ENCODE results near the gene MAD1L1. TPM values are rescaled to one million over a fixed set of nuclear protein-coding genes. Genes with fewer than 3 reads are reported as not detected.

MAD1L1 gene
- total RNA-seq, 2 experiments from 2014 or later, result 40.0 to 44.7 TPM

- DNase-seq (no peak), ATAC-seq (no peak)
- no peaks in the 10 kb centered on the region for H3K36me3 Mint-ChIP-seq (ENCODE audit: low read depth)
- no peaks in the 10 kb centered on the region for H3K9me3 Mint-ChIP-seq
- TF ChIP-seq CTCF (IDR thresholded peaks at IDR 0.05), result no peak
- no peak overlapping the region for H3K4me3 Mint-ChIP-seq
- ChIA-PET POLR2A (interaction anchor here (1.1 kb wide), 1 partner anchor 128 kb away, joined by 3 read pairs; no protein-coding TSS in a partner anchor), CTCF (no interaction called here)
- intact Hi-C loops (cut with micrococcal nuclease), result no loop called here
- no peaks in the 10 kb centered on the region for H3K27me3 Mint-ChIP-seq
- H3K4me1 Mint-ChIP-seq (ENCODE audit: low read depth), result no peaks in the 10 kb centered on the region
- H3K27ac Mint-ChIP-seq, result no peak overlapping the region
These were observed 225.8 kb downstream of the MAD1L1 start for GRCh38 chr7:2006921-2007381.

DNA sequence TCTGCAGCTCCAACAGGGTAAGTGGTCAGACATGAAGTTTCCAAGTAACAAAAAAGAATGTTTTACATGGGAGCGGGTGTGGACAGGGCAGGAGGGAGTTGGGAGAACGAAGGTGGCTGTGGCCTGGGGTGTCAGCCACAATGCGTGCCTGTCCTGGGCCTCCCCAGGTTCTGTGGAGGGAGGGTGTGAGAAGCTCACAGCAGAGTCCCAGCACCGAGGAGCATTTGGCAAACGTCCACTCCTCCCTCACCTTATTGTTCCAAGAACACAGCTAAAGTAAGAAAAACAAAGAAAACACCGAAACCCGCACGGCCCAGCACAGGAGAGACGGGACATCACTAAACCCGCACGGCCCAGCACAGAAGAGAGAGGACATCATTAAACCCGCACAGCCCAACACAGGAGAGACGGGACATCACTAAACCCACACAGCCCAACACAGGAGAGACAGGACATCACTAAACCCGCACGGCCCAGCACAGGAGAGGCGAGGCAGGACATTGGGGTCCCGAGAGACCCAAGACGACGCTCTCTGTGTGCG is 226.4 kb downstream of the MAD1L1 start:
- Mint-ChIP-seq H3K27me3 (no peaks in the 10 kb centered on the region), H3K36me3 (ENCODE audit: low read depth) (no peaks in the 10 kb centered on the region), H3K9me3 (no peaks in the 10 kb centered on the region), H3K27ac (no peak overlapping the region), H3K4me3 (no peak overlapping the region), H3K4me1 (ENCODE audit: low read depth) (no peaks in the 10 kb centered on the region)
- DNase-seq (no peak), ATAC-seq (no peak)
- CTCF ChIA-PET, result no interaction called here
- intact Hi-C loops (cut with micrococcal nuclease), result no loop called here
- POLR2A ChIA-PET, result interaction anchor here (1.1 kb wide), 1 partner anchor 129 kb away, joined by 3 read pairs; no protein-coding TSS in a partner anchor
- no peak for TF ChIP-seq CTCF (IDR thresholded peaks at IDR 0.05)

DNA sequence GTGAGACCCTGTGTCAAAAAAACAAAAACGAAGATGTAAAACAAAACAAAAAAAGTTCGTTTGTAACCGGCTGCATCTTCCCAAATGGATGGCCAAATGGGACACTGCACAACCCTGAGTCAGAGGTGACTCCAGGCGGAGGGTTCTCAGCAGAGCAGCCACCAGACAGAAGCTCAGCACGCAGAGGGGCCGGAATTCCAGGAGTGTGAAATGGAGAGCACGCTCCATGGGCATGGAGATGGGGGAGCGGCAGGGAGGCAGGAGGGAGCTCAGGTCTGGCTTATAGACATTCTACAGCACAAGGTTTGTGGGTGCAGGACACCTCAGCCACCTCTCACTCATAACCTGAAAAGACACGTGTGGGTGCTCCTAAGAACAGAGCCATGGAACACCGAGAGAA is 227.0 kb downstream of the MAD1L1 start:
- Mint-ChIP-seq H3K27me3 (no peaks in the 10 kb centered on the region), H3K36me3 (ENCODE audit: low read depth) (no peaks in the 10 kb centered on the region), H3K27ac (no peak overlapping the region), H3K4me1 (ENCODE audit: low read depth) (no peaks in the 10 kb centered on the region), H3K9me3 (no peaks in the 10 kb centered on the region), H3K4me3 (no peak overlapping the region)
- ATAC-seq, result no peak
- TF ChIP-seq CTCF (IDR thresholded peaks at IDR 0.05), result no peak
- CTCF ChIA-PET, result no interaction called here
- intact Hi-C loops (cut with micrococcal nuclease), result no loop called here
- no peak for DNase-seq
- POLR2A ChIA-PET, result no interaction called here

- POLR2A ChIA-PET, result no interaction called here
- H3K4me1 Mint-ChIP-seq (ENCODE audit: low read depth), result no peaks in the 10 kb centered on the region
- CTCF ChIA-PET, result no interaction called here
- TF ChIP-seq CTCF (IDR thresholded peaks at IDR 0.05), result no peak
- intact Hi-C loops (cut with micrococcal nuclease), result no loop called here
- H3K27me3 Mint-ChIP-seq, result no peaks in the 10 kb centered on the region
- no peaks in the 10 kb centered on the region for H3K36me3 Mint-ChIP-seq (ENCODE audit: low read depth)
- H3K4me3 Mint-ChIP-seq, result no peak overlapping the region
- H3K9me3 Mint-ChIP-seq, result no peaks in the 10 kb centered on the region
- DNase-seq (no peak), ATAC-seq (no peak)
- H3K27ac Mint-ChIP-seq, result no peak overlapping the region
These were observed 227.7 kb downstream of the MAD1L1 start for GRCh38 chr7:2004841-2005725.

Data from activated CD8-positive, alpha-beta T cell treated with anti-CD3 and anti-CD28 coated beads for 36 hours (primary cell).